ENCODE measurements around the gene ASB8.

DNA sequence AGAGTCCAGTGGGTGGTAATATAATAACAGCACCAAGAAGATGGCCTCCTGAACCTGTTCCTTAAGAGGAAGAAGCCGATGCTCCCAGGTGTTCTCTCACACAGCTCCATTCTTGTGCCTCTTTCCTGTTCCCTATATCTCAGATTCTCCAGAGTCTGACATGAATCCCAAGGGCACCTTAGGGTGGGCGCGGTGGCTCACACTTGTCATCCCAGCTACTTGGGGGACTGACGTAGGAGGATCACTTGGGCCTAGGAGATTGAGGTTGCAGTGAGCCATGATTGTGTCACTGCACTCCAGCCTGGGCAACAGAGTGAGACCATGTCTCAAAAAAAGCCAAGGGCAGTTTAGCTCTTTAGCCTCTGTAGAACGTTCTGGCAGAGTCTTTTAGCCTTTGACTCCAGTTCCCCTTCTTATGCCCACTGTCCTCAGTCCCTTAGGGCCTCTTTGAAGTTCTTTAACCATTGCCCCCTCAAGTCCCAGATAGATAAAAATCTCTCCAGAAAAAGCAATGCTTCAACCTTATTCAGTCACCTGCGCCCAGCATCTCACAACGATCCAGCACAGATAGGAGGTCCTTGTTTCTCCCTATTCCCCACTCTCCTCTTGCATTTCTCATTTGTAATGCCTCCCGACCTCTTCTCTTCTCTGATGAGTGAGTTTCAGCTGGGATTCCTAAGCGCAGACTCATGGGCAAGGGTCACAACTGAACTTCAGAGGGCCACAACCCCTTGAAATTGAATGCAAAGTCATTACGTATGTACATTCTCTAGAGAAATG, 30.8 kb upstream of the ASB8 start:
- TF ChIP-seq, protein P1, sequence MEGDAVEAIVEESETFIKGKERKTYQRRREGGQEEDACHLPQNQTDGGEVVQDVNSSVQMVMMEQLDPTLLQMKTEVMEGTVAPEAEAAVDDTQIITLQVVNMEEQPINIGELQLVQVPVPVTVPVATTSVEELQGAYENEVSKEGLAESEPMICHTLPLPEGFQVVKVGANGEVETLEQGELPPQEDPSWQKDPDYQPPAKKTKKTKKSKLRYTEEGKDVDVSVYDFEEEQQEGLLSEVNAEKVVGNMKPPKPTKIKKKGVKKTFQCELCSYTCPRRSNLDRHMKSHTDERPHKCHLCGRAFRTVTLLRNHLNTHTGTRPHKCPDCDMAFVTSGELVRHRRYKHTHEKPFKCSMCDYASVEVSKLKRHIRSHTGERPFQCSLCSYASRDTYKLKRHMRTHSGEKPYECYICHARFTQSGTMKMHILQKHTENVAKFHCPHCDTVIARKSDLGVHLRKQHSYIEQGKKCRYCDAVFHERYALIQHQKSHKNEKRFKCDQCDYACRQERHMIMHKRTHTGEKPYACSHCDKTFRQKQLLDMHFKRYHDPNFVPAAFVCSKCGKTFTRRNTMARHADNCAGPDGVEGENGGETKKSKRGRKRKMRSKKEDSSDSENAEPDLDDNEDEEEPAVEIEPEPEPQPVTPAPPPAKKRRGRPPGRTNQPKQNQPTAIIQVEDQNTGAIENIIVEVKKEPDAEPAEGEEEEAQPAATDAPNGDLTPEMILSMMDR (conservative IDR thresholded peaks at IDR 0.05; ENCODE audit: low read depth, low read length): no peak
- TF ChIP-seq EZH2phosphoT487 (IDR thresholded peaks at IDR 0.05; ENCODE audit: borderline replicate concordance, low read length): no peak
